Smooth muscle cell (in vitro differentiated cells): Measurements from ENCODE around the gene GPATCH11. TPM values are rescaled to one million over a fixed set of nuclear protein-coding genes. Genes with fewer than 3 reads are reported as not detected.

Source experiments
- DNase-seq: peaks from one replicate; lab custom pipeline; 2025; ENCODE audit not compliant: unreplicated experiment; lab: John Stamatoyannopoulos, UW
- H2AFZ ChIP-seq: fragments of 200-600 bp; sonication (generic); 2 replicates; pipeline ENCODE4 v1.6.0; 2016; ENCODE audit warnings: antibody characterized with exemption, low read depth, mild to moderate bottlenecking
- H3F3A ChIP-seq: fragments of 200-600 bp; sonication (generic); 2 replicates; pipeline ENCODE4 v1.6.0; 2017; ENCODE audit warnings: antibody characterized with exemption, low read depth
- H3K27ac ChIP-seq: fragments of 200-600 bp; sonication (generic); 2 replicates; pipeline ENCODE4 v1.5.1; 2016; ENCODE audit warnings: low read depth, mild to moderate bottlenecking
- H3K27me3 ChIP-seq: fragments of 200-600 bp; sonication (generic); 2 replicates; pipeline ENCODE4 v1.6.1; 2016; ENCODE audit warnings: low read depth, mild to moderate bottlenecking
- H3K36me3 ChIP-seq: fragments of 200-600 bp; sonication (generic); 2 replicates; pipeline ENCODE4 v1.5.1; 2016; ENCODE audit warnings: low read depth
- H3K4me1 ChIP-seq: fragments of 200-600 bp; sonication (generic); 2 replicates; pipeline ENCODE4 v1.5.1; 2016; ENCODE audit warnings: low read depth
- H3K4me2 ChIP-seq: fragments of 200-600 bp; sonication (generic); 2 replicates; pipeline ENCODE4 v1.6.0; 2016; ENCODE audit warnings: mild to moderate bottlenecking
- H3K4me3 ChIP-seq: fragments of 200-600 bp; sonication (generic); 2 replicates; pipeline ENCODE4 v1.5.1; 2016; ENCODE audit warnings: mild to moderate bottlenecking
- H3K79me2 ChIP-seq: fragments of 200-600 bp; sonication (generic); 2 replicates; pipeline ENCODE4 v1.6.0; 2016; ENCODE audit warnings: low read depth, mild to moderate bottlenecking
- H3K9ac ChIP-seq: fragments of 200-600 bp; sonication (generic); 2 replicates; pipeline ENCODE4 v1.6.0; 2016; ENCODE audit warnings: low read depth
- H3K9me3 ChIP-seq: fragments of 200-600 bp; sonication (generic); replicated peaks from 2 replicates; pipeline ENCODE4 v1.5.1; 2016; ENCODE audit warnings: low read depth
- H4K20me1 ChIP-seq: fragments of 200-600 bp; sonication (generic); 2 replicates; pipeline ENCODE4 v1.6.0; 2016; ENCODE audit warnings: low read depth
- WGBS: methylation state at CpG from one replicate; pipeline ENCODE4 v1.1.7; 2016; ENCODE audit warnings: low lambda C conversion rate; 5-methylcytosine and 5-hydroxymethylcytosine counted together
- polyA plus RNA-seq: library from polyadenylated mRNA; unstranded; fragments of >200 nt; fragmentation: Nextera tagmentation; extraction: Ambion mirVana; gene quantifications from 2 replicates; pipeline ENCODE4 v1.2.1, GENCODE V29; 2016
- total RNA-seq: library from RNA; depleted of rRNA; stranded (reverse); fragments of >200 nt; gene quantifications from 2 replicates; pipeline ENCODE4 v1.2.3, GENCODE V29; 2014
- TF ChIP-seq, protein P1 (sequence below): fragments of 200-600 bp; sonication (generic); IDR thresholded peaks from 2 replicates; pipeline ENCODE4 v1.5.1; 2017; ENCODE audit warnings: borderline replicate concordance, mild to moderate bottlenecking, antibody characterized with exemption; ENCODE audit not compliant: insufficient read depth, poor library complexity, severe bottlenecking

The GPATCH11 gene
- total and polyA plus RNA-seq, 2 experiments from 2014 or later: 3.9 to 9.8 TPM

DNA sequence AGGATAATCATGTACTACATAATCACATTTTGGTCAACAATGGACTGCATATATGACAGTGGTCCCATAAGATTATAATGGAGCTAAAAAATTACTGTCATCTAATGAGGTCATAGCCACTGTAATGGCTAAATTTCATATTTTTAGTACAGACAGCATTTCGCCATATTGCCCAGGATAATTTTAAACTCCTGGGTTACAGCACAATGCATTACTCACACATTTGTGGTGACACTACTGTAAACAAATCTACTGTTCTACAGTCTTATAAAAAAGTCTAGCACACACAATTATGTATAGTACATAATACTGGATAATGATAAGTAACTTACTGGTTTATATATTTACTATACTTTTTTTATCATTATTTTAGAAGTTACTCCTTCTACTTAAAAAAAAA, 59.7 kb downstream of the GPATCH11 start:
- Histone ChIP-seq H3K4me1 (no peaks in the 10 kb centered on the region), H4K20me1 (peaks cover under 1% of the 10 kb centered on the region), H3K36me3 (peaks cover 23% of the 10 kb centered on the region), H2AFZ (no peak overlapping the region), H3K27ac (no peak overlapping the region), H3F3A (no peaks in the 10 kb centered on the region), H3K9ac (no peak overlapping the region), H3K4me3 (no peak overlapping the region), H3K79me2 (no peaks in the 10 kb centered on the region), H3K4me2 (no peak overlapping the region), H3K27me3 (no peaks in the 10 kb centered on the region), H3K9me3 (no peaks in the 10 kb centered on the region)
- 96% methylated on average over 1 of the region's 1 CpG for WGBS
- no peak for DNase-seq
- TF ChIP-seq, protein P1, sequence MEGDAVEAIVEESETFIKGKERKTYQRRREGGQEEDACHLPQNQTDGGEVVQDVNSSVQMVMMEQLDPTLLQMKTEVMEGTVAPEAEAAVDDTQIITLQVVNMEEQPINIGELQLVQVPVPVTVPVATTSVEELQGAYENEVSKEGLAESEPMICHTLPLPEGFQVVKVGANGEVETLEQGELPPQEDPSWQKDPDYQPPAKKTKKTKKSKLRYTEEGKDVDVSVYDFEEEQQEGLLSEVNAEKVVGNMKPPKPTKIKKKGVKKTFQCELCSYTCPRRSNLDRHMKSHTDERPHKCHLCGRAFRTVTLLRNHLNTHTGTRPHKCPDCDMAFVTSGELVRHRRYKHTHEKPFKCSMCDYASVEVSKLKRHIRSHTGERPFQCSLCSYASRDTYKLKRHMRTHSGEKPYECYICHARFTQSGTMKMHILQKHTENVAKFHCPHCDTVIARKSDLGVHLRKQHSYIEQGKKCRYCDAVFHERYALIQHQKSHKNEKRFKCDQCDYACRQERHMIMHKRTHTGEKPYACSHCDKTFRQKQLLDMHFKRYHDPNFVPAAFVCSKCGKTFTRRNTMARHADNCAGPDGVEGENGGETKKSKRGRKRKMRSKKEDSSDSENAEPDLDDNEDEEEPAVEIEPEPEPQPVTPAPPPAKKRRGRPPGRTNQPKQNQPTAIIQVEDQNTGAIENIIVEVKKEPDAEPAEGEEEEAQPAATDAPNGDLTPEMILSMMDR: no peak

DNA sequence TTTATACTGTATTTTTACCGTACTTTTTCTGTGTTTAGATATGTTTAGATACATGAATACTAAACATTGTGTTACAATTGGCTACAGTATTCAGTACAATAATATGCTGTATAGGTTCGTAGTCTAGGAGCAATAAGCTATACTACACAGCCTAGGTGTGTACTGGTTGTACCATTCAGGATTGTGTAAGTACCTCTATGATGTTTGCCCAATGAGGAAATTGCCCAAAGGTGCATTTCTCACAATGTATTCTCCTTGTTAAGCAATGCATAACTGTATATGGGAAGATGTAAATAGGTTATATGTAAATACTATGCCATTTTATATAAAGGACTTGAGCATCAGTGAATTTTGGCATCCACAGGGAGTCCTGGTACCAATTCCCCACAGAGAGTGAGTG, 61.7 kb downstream of the GPATCH11 start:
- H4K20me1 ChIP-seq: peaks cover 16% of the 10 kb centered on the region
- peaks cover 11% of the 10 kb centered on the region for H3K79me2 ChIP-seq
- 97% methylated on average over 2 of the region's 2 CpGs for WGBS
- TF ChIP-seq, protein P1: no peak
- DNase-seq: no peak
- no peak overlapping the region for H2AFZ ChIP-seq
- no peaks in the 10 kb centered on the region for H3K9me3 ChIP-seq
- H3K4me1 ChIP-seq: no peaks in the 10 kb centered on the region
- H3K9ac ChIP-seq: no peak overlapping the region
- H3K27ac ChIP-seq: no peak overlapping the region
- H3K27me3 ChIP-seq: no peaks in the 10 kb centered on the region
- H3K4me3 ChIP-seq: no peak overlapping the region
- H3K4me2 ChIP-seq: no peak overlapping the region
- H3K36me3 ChIP-seq: peaks cover 15% of the 10 kb centered on the region
- H3F3A ChIP-seq: no peaks in the 10 kb centered on the region

DNA sequence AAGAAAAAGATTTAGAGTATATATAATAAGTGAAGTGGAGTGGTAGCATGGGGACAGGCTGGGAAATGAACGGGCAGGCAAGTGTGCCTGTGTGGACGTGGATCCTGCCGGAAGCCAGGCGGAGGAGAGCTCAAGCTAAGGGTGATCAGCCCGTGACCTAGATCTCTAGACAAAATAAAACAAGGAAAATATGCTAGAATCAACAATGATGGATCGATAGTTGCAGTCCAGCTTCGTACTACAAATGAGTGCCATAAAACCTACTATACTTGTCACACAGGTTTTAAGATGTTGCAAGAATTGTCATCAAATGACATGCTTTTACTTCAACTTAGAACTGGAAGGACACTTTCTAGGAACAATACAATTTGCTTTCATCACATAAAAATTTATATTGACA, 64.0 kb downstream of the GPATCH11 start:
- H3F3A ChIP-seq: no peaks in the 10 kb centered on the region
- H3K27ac ChIP-seq: no peak overlapping the region
- H4K20me1 ChIP-seq: peaks cover 30% of the 10 kb centered on the region
- H2AFZ ChIP-seq: no peak overlapping the region
- no peaks in the 10 kb centered on the region for H3K4me1 ChIP-seq
- no peak overlapping the region for H3K9ac ChIP-seq
- H3K79me2 ChIP-seq: peaks cover 34% of the 10 kb centered on the region
- no peaks in the 10 kb centered on the region for H3K27me3 ChIP-seq
- TF ChIP-seq, protein P1: no peak
- no peak for DNase-seq
- 89% methylated on average over 7 of the region's 7 CpGs for WGBS
- H3K9me3 ChIP-seq: no peaks in the 10 kb centered on the region
- H3K4me3 ChIP-seq: no peak overlapping the region
- H3K4me2 ChIP-seq: no peak overlapping the region
- H3K36me3 ChIP-seq: peaks cover 12% of the 10 kb centered on the region

Other genes starting within 250 kb of the GPATCH11 start
- gene STRN, start 118.0 kb upstream of the GPATCH11 start, total RNA-seq: 17.4 and 19.6 TPM in 2 replicates
- gene STRN, start 118.0 kb upstream of the GPATCH11 start, polyA plus RNA-seq: 4.6 and 8.1 TPM in 2 replicates
- 14.7 and 18.7 TPM in 2 replicates for gene HEATR5B, start 146 bp upstream of the GPATCH11 start, total RNA-seq
- 4.4 and 7.0 TPM in 2 replicates for gene HEATR5B, start 146 bp upstream of the GPATCH11 start, polyA plus RNA-seq
- 24.6 and 32.9 TPM in 2 replicates for gene EIF2AK2, start 72.5 kb downstream of the GPATCH11 start, total RNA-seq
- gene EIF2AK2, start 72.5 kb downstream of the GPATCH11 start, polyA plus RNA-seq: 21.0 and 25.1 TPM in 2 replicates
- not detected in 2 replicates for gene SULT6B1, start 104.2 kb downstream of the GPATCH11 start, total RNA-seq
- gene SULT6B1, start 104.2 kb downstream of the GPATCH11 start, polyA plus RNA-seq: not detected in 2 replicates
- gene CEBPZOS, start 112.0 kb downstream of the GPATCH11 start, total RNA-seq: 9.5 and 10.8 TPM in 2 replicates
- 7.8 and 10.1 TPM in 2 replicates for gene CEBPZOS, start 112.0 kb downstream of the GPATCH11 start, polyA plus RNA-seq
- 41.8 and 51.4 TPM in 2 replicates for gene CEBPZ, start 147.1 kb downstream of the GPATCH11 start, total RNA-seq
- 18.9 and 19.1 TPM in 2 replicates for gene CEBPZ, start 147.1 kb downstream of the GPATCH11 start, polyA plus RNA-seq
- gene NDUFAF7, start 147.1 kb downstream of the GPATCH11 start, total RNA-seq: 14.5 and 46.9 TPM in 2 replicates
- gene NDUFAF7, start 147.1 kb downstream of the GPATCH11 start, polyA plus RNA-seq: 13.4 and 16.5 TPM in 2 replicates
- 62.0 and 73.4 TPM in 2 replicates for gene PRKD3, start 240.3 kb downstream of the GPATCH11 start, total RNA-seq
- gene PRKD3, start 240.3 kb downstream of the GPATCH11 start, polyA plus RNA-seq: 18.5 and 18.8 TPM in 2 replicates